ENCODE measurements around the gene DOLPP1.
A peak's percentile ranks its signal among the peaks of the same experiment; 100 is the strongest.
"Not testable (repeated sequence)": the region's sequence is repeated elsewhere in the genome, so short reads cannot be mapped to it uniquely, and the experiment has no call there.

The DOLPP1 gene

DNA sequence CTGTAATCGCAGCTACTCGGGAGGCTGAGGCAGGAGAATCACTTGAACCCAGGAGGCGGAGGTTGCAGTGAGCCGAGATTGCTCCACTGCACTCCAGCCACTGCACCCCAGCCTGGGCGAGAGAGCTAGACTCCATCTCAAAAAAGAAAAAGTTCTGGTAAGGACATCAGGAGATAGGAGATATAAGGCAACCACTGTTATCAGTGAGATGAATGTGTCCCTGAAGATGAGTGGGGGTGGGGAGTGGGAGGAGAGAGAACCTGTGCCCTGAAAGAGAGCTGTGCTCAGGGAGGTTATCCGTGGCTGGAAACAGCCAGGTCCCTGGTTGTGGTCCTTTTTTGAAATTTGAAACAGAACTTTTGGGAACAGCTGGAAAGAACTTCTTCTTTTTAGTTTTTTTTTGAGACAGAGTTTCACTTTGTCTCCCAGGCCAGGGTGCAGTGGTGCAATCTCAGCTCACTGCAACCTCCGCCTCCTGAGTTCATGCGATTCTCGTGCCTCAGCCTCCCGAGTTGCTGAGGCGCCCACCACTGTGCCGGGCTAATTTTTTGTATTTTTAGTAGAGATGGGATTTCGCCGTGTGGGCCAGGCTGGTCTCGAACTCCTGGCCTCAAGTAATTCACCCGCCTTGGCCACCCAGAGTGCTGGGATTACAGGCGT, 32.9 kb downstream of the DOLPP1 start:
- no peak for DNase-seq

DNA sequence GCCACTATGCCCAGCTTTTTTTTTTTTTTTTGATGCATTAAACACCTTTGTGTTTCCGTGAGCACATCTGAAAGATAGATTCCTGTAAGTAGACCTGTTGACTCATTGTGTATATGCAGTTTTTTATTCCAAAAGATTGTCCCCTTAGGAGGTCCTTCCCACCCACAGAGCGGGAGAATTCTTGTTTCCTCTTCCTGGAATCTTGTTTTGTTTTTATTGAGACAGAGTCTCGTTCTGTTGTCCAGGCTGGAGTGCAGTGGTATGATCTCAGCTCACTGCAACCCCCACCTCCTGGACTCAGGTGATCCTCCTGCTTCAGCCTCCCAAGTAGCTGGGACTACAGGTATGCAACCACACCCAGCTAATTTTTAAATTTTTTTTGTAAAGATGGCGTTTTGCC, 37.9 kb downstream of the DOLPP1 start:
- no peak for DNase-seq

- no peak for DNase-seq
Measured at GRCh38 chr9:129121483-129121882, 40.6 kb downstream of the DOLPP1 start.

DNA sequence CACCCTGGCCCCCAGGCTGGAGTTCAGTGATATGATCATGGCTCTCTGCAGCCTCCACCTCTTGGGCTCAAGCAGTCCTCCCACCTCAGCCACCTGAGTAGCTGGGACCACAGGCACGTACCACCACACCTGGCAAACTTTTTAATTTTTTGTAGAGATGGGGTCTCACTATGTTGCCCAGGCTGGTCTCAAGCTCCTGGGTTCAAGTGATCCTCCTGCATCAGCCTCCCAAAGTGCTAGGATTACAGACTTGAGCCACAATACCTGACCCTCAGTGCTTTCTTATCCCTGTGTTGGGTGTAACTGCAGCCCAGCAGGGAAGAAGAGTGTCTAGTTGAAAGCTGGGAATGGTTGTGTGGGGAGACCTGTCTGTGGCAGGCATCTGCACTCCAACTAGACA, 41.2 kb downstream of the DOLPP1 start:
- no peak for DNase-seq

GRCh38 chr9:129122976-129123375, 42.1 kb downstream of the DOLPP1 start:
- DNase-seq: not testable (repeated sequence)

GRCh38 chr9:129124506-129125069, 43.7 kb downstream of the DOLPP1 start:
- no peak for DNase-seq

- DNase-seq: no peak
Measured at GRCh38 chr9:129125478-129125877, 44.6 kb downstream of the DOLPP1 start.

DNA sequence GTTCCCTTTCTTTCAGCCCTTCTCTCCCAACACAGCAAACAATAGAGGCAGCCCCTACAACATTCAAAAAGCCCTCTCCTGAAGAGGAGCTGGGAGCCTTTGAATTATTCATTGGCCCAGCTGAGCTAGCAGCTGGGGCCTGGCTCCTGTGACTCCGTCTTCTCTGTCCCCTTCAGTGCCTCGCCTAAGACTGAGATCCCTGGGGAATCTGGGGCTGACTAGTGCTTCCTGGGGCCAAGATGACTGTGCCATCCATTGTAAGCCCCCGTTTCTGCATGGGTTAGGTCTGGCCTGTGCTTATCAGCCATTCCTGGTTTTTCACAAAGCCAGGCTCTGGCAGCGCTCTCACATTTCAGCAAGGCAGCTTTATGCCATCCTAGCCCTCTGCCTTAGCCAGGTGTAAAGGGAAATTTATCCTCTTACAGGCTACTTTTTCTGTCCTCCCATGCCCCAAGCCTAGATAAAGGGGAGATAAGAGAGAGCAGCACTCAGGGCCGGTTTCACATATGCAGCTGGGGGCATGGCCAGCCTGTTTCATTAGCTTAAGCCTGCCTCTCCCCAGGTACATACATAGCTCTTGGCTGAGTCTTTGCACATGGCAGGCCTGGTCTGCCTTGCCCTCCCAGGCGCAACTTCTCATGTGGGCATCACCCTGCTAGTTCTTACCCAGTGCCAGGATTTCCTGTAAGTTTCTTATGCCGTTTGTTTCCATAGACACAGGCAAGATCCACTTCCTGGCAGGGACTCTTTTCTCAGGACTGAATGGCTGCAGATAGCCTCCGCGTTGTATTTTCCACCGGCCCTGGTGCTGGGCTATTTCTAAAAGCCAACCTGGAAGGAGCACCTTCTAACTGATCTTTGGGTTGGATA, 46.1 kb downstream of the DOLPP1 start:
- no peak for DNase-seq

- no peak for DNase-seq
Measured at GRCh38 chr9:129128689-129129088, 47.8 kb downstream of the DOLPP1 start.

GRCh38 chr9:129130271-129130670, 49.4 kb downstream of the DOLPP1 start:
- not testable (repeated sequence) for DNase-seq

DNA sequence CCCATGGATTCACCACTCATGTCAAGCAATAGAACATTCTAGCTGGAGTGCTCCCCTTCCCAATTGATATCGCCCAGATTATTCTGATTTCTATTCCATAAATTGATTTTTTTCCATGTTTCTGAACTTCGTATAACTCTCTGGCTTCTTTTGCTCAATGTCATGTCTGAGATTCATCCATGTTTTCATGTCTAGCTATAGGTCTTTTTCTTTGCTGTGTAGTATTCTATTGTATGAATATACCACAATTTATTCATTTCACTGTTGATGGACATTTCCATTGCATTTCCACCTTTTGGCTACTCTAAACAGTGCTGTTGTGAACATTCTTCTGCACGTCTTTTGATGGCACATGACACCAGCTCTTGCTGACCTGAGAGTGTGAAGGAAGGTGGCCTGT, 49.9 kb downstream of the DOLPP1 start:
- DNase-seq: no peak

GRCh38 chr9:129131300-129132145, 50.6 kb downstream of the DOLPP1 start:
- peak; percentile 80 to 88 for DNase-seq

GRCh38 chr9:129133082-129133481, 52.2 kb downstream of the DOLPP1 start:
- no peak for DNase-seq

GRCh38 chr9:129135476-129135875, 54.6 kb downstream of the DOLPP1 start:
- no peak for DNase-seq

GRCh38 chr9:129136446-129137035, 55.6 kb downstream of the DOLPP1 start:
- no peak for DNase-seq

DNA sequence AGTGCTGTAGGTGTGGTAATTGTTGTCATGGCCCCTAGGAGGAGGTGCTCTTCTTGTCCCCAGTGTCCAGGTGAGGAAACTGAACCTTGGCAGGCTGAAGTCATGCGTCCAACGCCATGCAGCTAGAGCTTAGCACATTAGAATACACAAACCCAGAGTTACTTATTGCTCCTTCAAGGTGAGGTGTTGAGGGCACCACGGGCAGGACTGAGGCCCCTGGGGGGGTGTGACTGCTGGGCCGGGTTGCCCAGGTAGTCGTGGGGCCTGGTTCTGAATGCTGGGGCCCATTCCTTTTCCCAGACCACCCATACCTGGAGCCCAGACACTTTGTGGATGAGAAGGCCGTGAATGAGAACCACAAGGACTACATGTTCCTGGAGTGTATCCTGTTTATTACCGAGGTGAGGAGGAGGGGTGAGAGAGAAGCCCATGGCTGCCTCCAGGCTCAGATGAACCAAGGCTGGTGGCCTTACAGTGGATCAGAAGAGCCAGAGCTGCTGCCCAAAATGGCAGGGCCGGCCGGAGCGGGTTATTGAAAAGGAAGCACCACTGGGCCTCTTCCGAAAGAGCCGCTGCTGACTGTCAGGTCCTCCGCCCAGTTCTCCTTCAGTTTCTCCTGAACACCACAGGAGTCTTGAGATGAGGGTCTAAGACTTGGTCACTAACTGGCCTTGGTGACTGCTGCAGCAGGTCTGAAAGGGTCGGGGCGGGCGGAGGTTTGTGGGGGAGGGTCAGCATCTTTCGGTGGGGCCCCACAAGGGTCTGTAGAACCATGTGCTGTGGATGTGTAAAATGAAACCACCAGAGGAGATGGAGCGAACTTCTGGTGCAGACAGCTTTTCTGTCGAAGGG, 56.6 kb downstream of the DOLPP1 start:
- DNase-seq: no peak

GRCh38 chr9:129138144-129138462, 57.2 kb downstream of the DOLPP1 start:
- no peak for DNase-seq

DNA sequence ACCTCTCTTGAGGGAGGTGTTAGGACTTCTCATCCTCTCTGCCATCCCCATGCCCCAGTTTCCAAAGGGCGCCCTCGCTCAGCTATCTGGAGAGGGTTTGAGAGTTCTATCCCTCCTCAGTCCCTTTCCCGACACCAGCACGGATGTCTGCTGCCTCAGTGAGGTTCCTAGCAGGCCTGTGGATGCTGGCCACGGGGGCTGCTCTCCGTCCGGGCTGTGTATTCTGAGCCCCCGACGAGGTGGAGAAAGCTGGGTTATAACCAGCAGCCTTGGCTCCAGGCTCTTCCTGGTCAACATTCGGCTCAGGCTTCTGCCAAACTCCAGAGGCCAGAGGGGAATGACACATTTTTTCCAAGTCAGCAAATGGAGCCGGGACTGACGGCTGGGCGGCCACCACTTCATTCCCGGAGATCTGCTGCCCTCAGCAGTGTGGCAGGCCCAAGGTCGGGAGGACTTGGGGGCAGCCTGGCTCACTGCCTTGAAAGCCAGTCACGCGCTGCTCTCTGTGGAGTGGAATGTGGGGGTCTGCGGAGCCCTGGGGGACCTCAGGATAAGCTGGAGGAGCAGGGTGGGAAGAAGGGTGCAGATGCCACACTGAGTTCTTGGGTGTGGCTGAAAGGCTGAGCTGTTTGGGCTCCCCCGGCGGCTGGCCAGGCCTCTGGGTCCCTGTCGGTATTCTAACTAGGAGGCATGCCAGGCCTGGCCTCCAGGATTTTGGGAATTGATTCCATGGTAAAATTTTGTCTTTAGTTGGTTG, 57.7 kb downstream of the DOLPP1 start:
- DNase-seq: no peak

DNA sequence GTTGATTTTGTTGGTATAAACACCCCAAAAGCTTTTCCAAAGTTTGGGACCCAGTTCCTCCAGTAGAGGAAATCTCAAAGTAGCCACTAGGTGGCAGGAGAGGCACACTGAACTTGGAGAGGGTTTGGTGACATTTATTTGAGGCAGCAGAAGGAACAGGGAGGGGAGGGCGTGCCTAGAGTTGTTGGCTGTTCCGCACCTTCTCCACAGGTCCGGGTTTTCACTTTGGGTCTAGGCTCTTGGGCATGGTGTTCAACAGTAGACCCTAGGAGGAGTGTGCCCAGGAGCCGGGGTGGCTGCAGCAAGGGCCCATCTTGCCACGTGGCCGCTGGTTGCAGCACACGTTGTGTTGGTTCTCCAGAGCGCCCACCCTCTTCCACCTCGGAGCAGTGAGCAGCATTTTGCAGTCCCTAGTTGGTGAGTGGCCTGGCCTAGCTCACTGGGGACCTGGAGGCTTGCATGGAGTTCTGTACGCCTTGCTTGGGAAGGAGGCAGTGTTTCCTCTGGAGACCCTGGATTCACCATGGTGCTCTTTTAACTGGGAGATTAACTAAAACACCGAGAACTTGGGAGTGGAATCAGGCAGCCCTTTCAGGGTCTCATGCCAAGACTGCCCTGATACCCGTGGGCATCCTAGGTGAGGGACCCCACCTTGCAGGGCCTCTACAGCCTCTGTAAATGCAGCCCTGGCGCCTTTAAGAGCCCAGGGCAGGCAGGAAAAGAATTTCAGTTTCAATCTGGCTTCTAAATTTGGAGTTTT, 58.5 kb downstream of the DOLPP1 start:
- DNase-seq: peak; percentile 76 to 85

- DNase-seq: peak; percentile 83 to 87
Measured at GRCh38 chr9:129139993-129140396, 59.1 kb downstream of the DOLPP1 start.
